Lung (tissue), 13 donors: Measurements from ENCODE around the gene ACLY. TPM values are rescaled to one million over a fixed set of nuclear protein-coding genes. Genes with fewer than 3 reads are reported as not detected.

Source experiments
- ATAC-seq: fragments of 200-7000 bp; cut with Tn5 transposase; one replicate; pipeline ENCODE4 v1.9.1; 2020; ENCODE audit warnings: moderate number of reproducible peaks; ENCODE audit not compliant: insufficient read depth, low FRiP score
- DNase-seq, 3 donors: peaks; one replicate each; pipeline ENCODE4 v3.0.0-alpha.2; 2013 to 2017
- H3K27ac ChIP-seq, 2 donors: one replicate each; pipeline ENCODE4 v1.5.1; 2013; ENCODE audit warnings: mild to moderate bottlenecking in 2 of 2, moderate library complexity in 2 of 2, control low read depth in 1 of 2, inconsistent platforms in 1 of 2, low read depth in 1 of 2, low read length in 1 of 2
- H3K27me3 ChIP-seq, 3 donors: one replicate each; pipeline ENCODE4 v1.5.1; 2013; ENCODE audit warnings: low read length in 2 of 3; ENCODE audit not compliant: control insufficient read depth in 3 of 3, insufficient read depth in 3 of 3
- H3K36me3 ChIP-seq, 4 donors: one replicate each; pipeline ENCODE4 v1.5.1; 2013; ENCODE audit warnings: low read length in 4 of 4, mild to moderate bottlenecking in 1 of 4, moderate library complexity in 1 of 4; ENCODE audit not compliant: control insufficient read depth in 4 of 4, insufficient read depth in 4 of 4
- H3K4me1 ChIP-seq, 5 donors: one replicate each; pipeline ENCODE4 v1.5.1; 2013; ENCODE audit warnings: low read length in 5 of 5, mild to moderate bottlenecking in 2 of 5, moderate library complexity in 1 of 5; ENCODE audit not compliant: control insufficient read depth in 5 of 5, insufficient read depth in 5 of 5
- H3K4me3 ChIP-seq: one replicate; pipeline ENCODE4 v1.5.1; 2013; ENCODE audit warnings: mild to moderate bottlenecking, control low read depth, moderate library complexity
- H3K9ac ChIP-seq, 2 donors: one replicate each; pipeline ENCODE4 v1.5.1; 2013; ENCODE audit warnings: low read length in 2 of 2, control low read depth in 1 of 2; ENCODE audit not compliant: insufficient read depth in 1 of 2
- H3K9me3 ChIP-seq, 4 donors: one replicate each; pipeline ENCODE4 v1.5.1; 2013; ENCODE audit warnings: low read length in 3 of 4, mild to moderate bottlenecking in 1 of 4, moderate library complexity in 1 of 4; ENCODE audit not compliant: control insufficient read depth in 4 of 4, insufficient read depth in 3 of 4
- whole genome bisulfite sequencing, 2 donors: extraction: QIAGEN DNeasy Blood & Tissue Kit; methylation state at CpG; one replicate each; pipeline ENCODE4 v1.1.7; 2013; 5-methylcytosine and 5-hydroxymethylcytosine counted together
- polyA plus RNA-seq, 2 donors: library from polyadenylated mRNA; stranded (reverse); fragments of 200-250 nt; gene quantifications; one replicate each; pipeline ENCODE4 v1.2.1, GENCODE V29; 2013
- small RNA-seq: library from RNA; depleted of rRNA; stranded (forward); fragments of <200 nt; gene quantifications from one replicate; pipeline ENCODE3, GENCODE V24; 2014; ENCODE audit warnings: low replicate concordance
- total RNA-seq, 2 donors: library from RNA; depleted of rRNA in 1 of 2; stranded (reverse); fragments of >200 nt in 1 of 2; gene quantifications; one replicate each; pipeline ENCODE4 v1.2.1, GENCODE V29; 2014 to 2021
- TF ChIP-seq, protein P1 (sequence below): IDR thresholded peaks from 2 replicates; pipeline ENCODE4 v1.5.1; 2012; ENCODE audit warnings: mild to moderate bottlenecking; ENCODE audit errors: control extremely low read depth, extremely low read depth
- donor health status: control.
- donor health status: control.
- donor health status: Bipolar disorder and iron deficiency.
- donor health status: healthy.
- donor health status: DM: yes; HTN: yes; CAD: no.

The ACLY gene
- total and polyA plus RNA-seq, 4 donors, result 27.5 to 158 (median 79.0) TPM

DNA sequence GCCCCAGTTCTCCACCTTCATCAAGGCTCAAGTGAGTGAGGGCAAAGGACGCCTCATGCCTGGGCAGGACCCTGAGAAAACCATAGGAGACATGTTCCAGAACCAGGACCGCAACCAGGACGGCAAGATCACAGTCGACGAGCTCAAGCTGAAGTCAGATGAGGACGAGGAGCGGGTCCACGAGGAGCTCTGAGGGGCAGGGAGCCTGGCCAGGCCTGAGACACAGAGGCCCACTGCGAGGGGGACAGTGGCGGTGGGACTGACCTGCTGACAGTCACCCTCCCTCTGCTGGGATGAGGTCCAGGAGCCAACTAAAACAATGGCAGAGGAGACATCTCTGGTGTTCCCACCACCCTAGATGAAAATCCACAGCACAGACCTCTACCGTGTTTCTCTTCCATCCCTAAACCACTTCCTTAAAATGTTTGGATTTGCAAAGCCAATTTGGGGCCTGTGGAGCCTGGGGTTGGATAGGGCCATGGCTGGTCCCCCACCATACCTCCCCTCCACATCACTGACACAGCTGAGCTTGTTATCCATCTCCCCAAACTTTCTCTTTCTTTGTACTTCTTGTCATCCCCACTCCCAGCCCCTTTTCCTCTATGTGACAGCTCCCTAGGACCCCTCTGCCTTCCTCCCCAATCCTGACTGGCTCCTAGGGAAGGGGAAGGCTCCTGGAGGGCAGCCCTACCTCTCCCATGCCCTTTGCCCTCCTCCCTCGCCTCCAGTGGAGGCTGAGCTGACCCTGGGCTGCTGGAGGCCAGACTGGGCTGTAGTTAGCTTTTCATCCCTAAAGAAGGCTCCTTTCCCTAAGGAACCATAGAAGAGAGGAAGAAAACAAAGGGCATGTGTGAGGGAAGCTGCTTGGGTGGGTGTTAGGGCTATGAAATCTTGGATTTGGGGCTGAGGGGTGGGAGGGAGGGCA is 96.3 kb downstream of the ACLY start:
- H3K27me3 ChIP-seq, result no peaks in the 10 kb centered on the region
- H3K27ac ChIP-seq, result no peak overlapping the region
- no peaks in the 10 kb centered on the region for H3K9me3 ChIP-seq
- H3K36me3 ChIP-seq, result peaks cover 12 to 18% (median 16%) of the 10 kb centered on the region in 4 donors
- DNase-seq (no peak), ATAC-seq (no peak)
- TF ChIP-seq, protein P1, sequence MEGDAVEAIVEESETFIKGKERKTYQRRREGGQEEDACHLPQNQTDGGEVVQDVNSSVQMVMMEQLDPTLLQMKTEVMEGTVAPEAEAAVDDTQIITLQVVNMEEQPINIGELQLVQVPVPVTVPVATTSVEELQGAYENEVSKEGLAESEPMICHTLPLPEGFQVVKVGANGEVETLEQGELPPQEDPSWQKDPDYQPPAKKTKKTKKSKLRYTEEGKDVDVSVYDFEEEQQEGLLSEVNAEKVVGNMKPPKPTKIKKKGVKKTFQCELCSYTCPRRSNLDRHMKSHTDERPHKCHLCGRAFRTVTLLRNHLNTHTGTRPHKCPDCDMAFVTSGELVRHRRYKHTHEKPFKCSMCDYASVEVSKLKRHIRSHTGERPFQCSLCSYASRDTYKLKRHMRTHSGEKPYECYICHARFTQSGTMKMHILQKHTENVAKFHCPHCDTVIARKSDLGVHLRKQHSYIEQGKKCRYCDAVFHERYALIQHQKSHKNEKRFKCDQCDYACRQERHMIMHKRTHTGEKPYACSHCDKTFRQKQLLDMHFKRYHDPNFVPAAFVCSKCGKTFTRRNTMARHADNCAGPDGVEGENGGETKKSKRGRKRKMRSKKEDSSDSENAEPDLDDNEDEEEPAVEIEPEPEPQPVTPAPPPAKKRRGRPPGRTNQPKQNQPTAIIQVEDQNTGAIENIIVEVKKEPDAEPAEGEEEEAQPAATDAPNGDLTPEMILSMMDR, result no peak
- H3K4me3 ChIP-seq, result no peak overlapping the region
- no peak overlapping the region for H3K9ac ChIP-seq
- 83 to 86% methylated on average over 12 of the region's 12 CpGs for WGBS, 2 donors
- no peaks in the 10 kb centered on the region for H3K4me1 ChIP-seq

DNA sequence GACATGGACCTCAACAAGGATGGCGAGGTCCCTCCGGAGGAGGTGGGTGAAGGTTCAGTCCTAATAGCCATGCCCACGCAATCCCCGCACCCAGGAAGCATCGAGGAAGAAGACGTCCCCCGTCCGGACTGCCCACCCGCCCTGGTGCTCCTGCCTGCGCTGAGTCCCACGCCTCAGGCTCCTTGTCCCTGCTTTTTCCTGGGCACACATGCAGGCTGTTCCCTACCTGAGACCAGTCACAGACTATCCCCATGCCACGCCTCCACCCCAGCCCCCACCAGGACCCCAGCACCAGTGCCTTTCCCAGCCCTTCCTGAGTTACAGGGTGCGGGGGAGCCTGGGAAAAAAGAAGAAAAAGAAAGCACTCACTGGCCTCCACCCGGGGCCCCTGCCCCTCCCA is 97.0 kb downstream of the ACLY start:
- H3K27ac ChIP-seq, result no peak overlapping the region
- peaks cover 8 to 19% (median 15%) of the 10 kb centered on the region in 4 donors for H3K36me3 ChIP-seq
- ATAC-seq, result no peak
- TF ChIP-seq, protein P1, result no peak
- WGBS, 2 donors, result 90 to 96% methylated on average over 14 of the region's 14 CpGs
- DNase-seq, result no peak
- no peak overlapping the region for H3K4me3 ChIP-seq
- H3K9ac ChIP-seq, result no peak overlapping the region
- no peaks in the 10 kb centered on the region for H3K4me1 ChIP-seq
- H3K9me3 ChIP-seq, result no peaks in the 10 kb centered on the region
- no peaks in the 10 kb centered on the region for H3K27me3 ChIP-seq

DNA sequence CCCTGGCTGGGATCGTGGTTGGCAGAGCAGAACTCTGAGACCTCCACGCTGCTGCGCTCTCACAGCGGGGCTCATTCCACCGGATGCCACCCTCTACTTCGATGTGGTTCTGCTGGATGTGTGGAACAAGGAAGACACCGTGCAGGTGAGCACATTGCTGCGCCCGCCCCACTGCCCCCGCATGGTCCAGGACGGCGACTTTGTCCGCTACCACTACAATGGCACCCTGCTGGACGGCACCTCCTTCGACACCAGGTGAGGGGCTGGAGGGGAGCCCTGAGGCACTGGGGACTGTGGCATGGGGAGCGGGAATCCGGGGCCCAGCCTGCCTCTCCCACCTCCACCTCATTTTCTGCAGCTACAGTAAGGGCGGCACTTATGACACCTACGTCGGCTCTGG is 100.7 kb downstream of the ACLY start:
- DNase-seq (no peak), ATAC-seq (no peak)
- TF ChIP-seq, protein P1, result no peak
- Histone ChIP-seq H3K9ac (no peak overlapping the region), H3K27ac (no peak overlapping the region), H3K27me3 (no peaks in the 10 kb centered on the region), H3K4me1 (peaks cover 0 to 4% (median 2%) of the 10 kb centered on the region in 5 donors), H3K9me3 (no peaks in the 10 kb centered on the region), H3K36me3 (peaks cover 0 to 19% (median 5%) of the 10 kb centered on the region in 4 donors), H3K4me3 (no peak overlapping the region)
- WGBS, 2 donors, result 96 to 97% methylated on average over 20 of the region's 20 CpGs

Small RNA genes lying within 50 kb of the gene (small RNA-seq; reads per million reads assigned to genes)
- gene AC125257.2, result not detected

Other genes with a start within 250 kb of the ACLY start
- 100 to 1,000 TPM; 381 to 872 TPM for gene EIF1, start 230.1 kb downstream of the ACLY start, total RNA-seq
- 100 to 1,000 TPM; 485 to 867 TPM for gene EIF1, start 230.1 kb downstream of the ACLY start, polyA plus RNA-seq
- not detected for gene GAST, start 206.6 kb downstream of the ACLY start, total RNA-seq
- not detected for gene GAST, start 206.6 kb downstream of the ACLY start, polyA plus RNA-seq
- gene HAP1, start 184.3 kb downstream of the ACLY start, total RNA-seq, result under 1 TPM; 0.21 to 0.26 TPM
- under 1 TPM; 0.07 to 0.57 TPM for gene HAP1, start 184.3 kb downstream of the ACLY start, polyA plus RNA-seq
- 100 to 1,000 TPM; 118 to 150 TPM for gene JUP, start 132.2 kb downstream of the ACLY start, total RNA-seq
- 10 to 100 TPM; 60.9 to 83.6 TPM for gene JUP, start 132.2 kb downstream of the ACLY start, polyA plus RNA-seq
- 10 to 100 TPM; 12.3 to 13.2 TPM for gene P3H4, start 107.0 kb downstream of the ACLY start, total RNA-seq
- gene P3H4, start 107.0 kb downstream of the ACLY start, polyA plus RNA-seq, result 1 to 10 TPM; 6.8 to 9.6 TPM
- gene FKBP10, start 105.9 kb downstream of the ACLY start, total RNA-seq, result 10 to 100 TPM; 53.2 to 64.4 TPM
- gene FKBP10, start 105.9 kb downstream of the ACLY start, polyA plus RNA-seq, result 10 to 100 TPM; 32.6 to 43.3 TPM
- gene NT5C3B, start 82.7 kb downstream of the ACLY start, total RNA-seq, result 10 to 100 TPM; 36.5 to 39.4 TPM
- 10 to 100 TPM; 34.9 to 68.5 TPM for gene NT5C3B, start 82.7 kb downstream of the ACLY start, polyA plus RNA-seq
- under 1 TPM in 1 of 2 donors, not detected in 1; 0.09 TPM for gene KLHL10, start 81.1 kb downstream of the ACLY start, total RNA-seq
- under 1 TPM; 0.08 to 0.12 TPM for gene KLHL10, start 81.1 kb downstream of the ACLY start, polyA plus RNA-seq
- 10 to 100 TPM; 12.2 to 27.7 TPM for gene KLHL11, start 53.5 kb downstream of the ACLY start, total RNA-seq
- 1 to 10 TPM in 1 of 2 donors, under 1 TPM in 1; 0.63 to 1.4 TPM for gene KLHL11, start 53.5 kb downstream of the ACLY start, polyA plus RNA-seq
- gene ODAD4, start 11.7 kb upstream of the ACLY start, total RNA-seq, result 10 to 100 TPM; 12.5 to 16.7 TPM
- gene ODAD4, start 11.7 kb upstream of the ACLY start, polyA plus RNA-seq, result 1 to 10 TPM; 5.4 to 6.0 TPM
- gene CNP, start 47.8 kb upstream of the ACLY start, total RNA-seq, result 10 to 100 TPM; 34.8 to 53.5 TPM
- gene CNP, start 47.8 kb upstream of the ACLY start, polyA plus RNA-seq, result 10 to 100 TPM; 32.3 to 33.1 TPM
- gene DNAJC7, start 98.5 kb upstream of the ACLY start, total RNA-seq, result 10 to 100 TPM; 84.1 to 89.3 TPM
- 10 to 100 TPM; 66.2 to 81.8 TPM for gene DNAJC7, start 98.5 kb upstream of the ACLY start, polyA plus RNA-seq
- gene NKIRAS2, start 101.1 kb upstream of the ACLY start, total RNA-seq, result 10 to 100 TPM; 29.2 to 32.0 TPM
- gene NKIRAS2, start 101.1 kb upstream of the ACLY start, polyA plus RNA-seq, result 10 to 100 TPM; 32.7 to 44.2 TPM
- gene C17orf113, start 131.7 kb upstream of the ACLY start, total RNA-seq, result 1 to 10 TPM; 1.7 to 3.6 TPM
- under 1 TPM; 0.38 to 0.71 TPM for gene C17orf113, start 131.7 kb upstream of the ACLY start, polyA plus RNA-seq
- gene ZNF385C, start 179.5 kb upstream of the ACLY start, total RNA-seq, result under 1 TPM; 0.34 to 0.40 TPM
- gene ZNF385C, start 179.5 kb upstream of the ACLY start, polyA plus RNA-seq, result under 1 TPM; 0.14 to 0.57 TPM
- gene DHX58, start 193.8 kb upstream of the ACLY start, total RNA-seq, result 10 to 100 TPM; 14.7 to 28.6 TPM
- gene DHX58, start 193.8 kb upstream of the ACLY start, polyA plus RNA-seq, result 10 to 100 TPM; 22.9 to 35.1 TPM
- gene KAT2A, start 202.4 kb upstream of the ACLY start, total RNA-seq, result 10 to 100 TPM; 18.8 to 37.1 TPM
- 10 to 100 TPM; 28.3 to 56.8 TPM for gene KAT2A, start 202.4 kb upstream of the ACLY start, polyA plus RNA-seq
- gene HSPB9, start 203.9 kb upstream of the ACLY start, total RNA-seq, result under 1 TPM in 1 of 2 donors, not detected in 1; 0.20 TPM
- under 1 TPM; 0.03 to 0.18 TPM for gene HSPB9, start 203.9 kb upstream of the ACLY start, polyA plus RNA-seq
- gene RAB5C, start 236.0 kb upstream of the ACLY start, total RNA-seq, result 100 to 1,000 TPM in 1 of 2 donors, 10 to 100 TPM in 1; 73.0 to 180 TPM
- gene RAB5C, start 236.0 kb upstream of the ACLY start, polyA plus RNA-seq, result 100 to 1,000 TPM; 132 to 307 TPM